GM18499 (cell line): Measurements from ENCODE around the gene TRAPPC12.
"Not testable (repeated sequence)": the region's sequence is repeated elsewhere in the genome, so short reads cannot be mapped to it uniquely, and the experiment has no call there.

Source experiments
- ATAC-seq: cut with Tn5 transposase; IDR thresholded peaks from one replicate; pipeline ENCODE4 v1.9.1; 2021; ENCODE audit warnings: moderate number of reproducible peaks; ENCODE audit not compliant: insufficient read depth, unreplicated experiment

Gene TRAPPC12

GRCh38 chr2:3481736-3482362 lies 102.4 kb downstream of the TRAPPC12 start:
- ATAC-seq: no peak

- ATAC-seq: no peak
Measured at GRCh38 chr2:3482363-3482821, 102.9 kb downstream of the TRAPPC12 start.

GRCh38 chr2:3483227-3483985 lies 103.9 kb downstream of the TRAPPC12 start:
- no peak for ATAC-seq

GRCh38 chr2:3483986-3484960 lies 104.8 kb downstream of the TRAPPC12 start:
- no peak for ATAC-seq

GRCh38 chr2:3485166-3485565 lies 105.7 kb downstream of the TRAPPC12 start:
- no peak for ATAC-seq

- ATAC-seq: no peak
Measured at GRCh38 chr2:3486047-3487027, 106.8 kb downstream of the TRAPPC12 start.

- no peak for ATAC-seq
Measured at GRCh38 chr2:3487028-3487425, 107.5 kb downstream of the TRAPPC12 start.

- no peak for ATAC-seq
Measured at GRCh38 chr2:3487432-3487831, 107.9 kb downstream of the TRAPPC12 start.

- ATAC-seq: no peak
Measured at GRCh38 chr2:3488061-3488531, 108.6 kb downstream of the TRAPPC12 start.

GRCh38 chr2:3488855-3489763 lies 109.6 kb downstream of the TRAPPC12 start:
- ATAC-seq: no peak

- no peak for ATAC-seq
Measured at GRCh38 chr2:3489764-3490115, 110.2 kb downstream of the TRAPPC12 start.

GRCh38 chr2:3490191-3491170 lies 111.0 kb downstream of the TRAPPC12 start:
- no peak for ATAC-seq

- no peak for ATAC-seq
Measured at GRCh38 chr2:3491306-3491705, 111.8 kb downstream of the TRAPPC12 start.

GRCh38 chr2:3491716-3492474 lies 112.4 kb downstream of the TRAPPC12 start:
- ATAC-seq: no peak

- not testable (repeated sequence) for ATAC-seq
Measured at GRCh38 chr2:3492475-3492787, 112.9 kb downstream of the TRAPPC12 start.

- ATAC-seq: no peak
Measured at GRCh38 chr2:3492951-3493614, 113.6 kb downstream of the TRAPPC12 start.
